M059J (cell line): ENCODE measurements around the gene ARHGAP25. TPM values are rescaled to one million over a fixed set of nuclear protein-coding genes. Genes with fewer than 3 reads are reported as not detected.

Experiments
- DNase-seq: peaks from one replicate; pipeline ENCODE4 v3.0.0-alpha.2; 2012; ENCODE audit warnings: low read depth
- total RNA-seq: library from RNA; depleted of rRNA; stranded (reverse); fragments of >200 nt; shearing (Covaris generic); gene quantifications from 2 replicates; pipeline ENCODE4 v1.2.3, GENCODE V29; 2014; rRNA removed

The ARHGAP25 gene
- 0.27 and 0.52 TPM in 2 replicates for total RNA-seq

DNA sequence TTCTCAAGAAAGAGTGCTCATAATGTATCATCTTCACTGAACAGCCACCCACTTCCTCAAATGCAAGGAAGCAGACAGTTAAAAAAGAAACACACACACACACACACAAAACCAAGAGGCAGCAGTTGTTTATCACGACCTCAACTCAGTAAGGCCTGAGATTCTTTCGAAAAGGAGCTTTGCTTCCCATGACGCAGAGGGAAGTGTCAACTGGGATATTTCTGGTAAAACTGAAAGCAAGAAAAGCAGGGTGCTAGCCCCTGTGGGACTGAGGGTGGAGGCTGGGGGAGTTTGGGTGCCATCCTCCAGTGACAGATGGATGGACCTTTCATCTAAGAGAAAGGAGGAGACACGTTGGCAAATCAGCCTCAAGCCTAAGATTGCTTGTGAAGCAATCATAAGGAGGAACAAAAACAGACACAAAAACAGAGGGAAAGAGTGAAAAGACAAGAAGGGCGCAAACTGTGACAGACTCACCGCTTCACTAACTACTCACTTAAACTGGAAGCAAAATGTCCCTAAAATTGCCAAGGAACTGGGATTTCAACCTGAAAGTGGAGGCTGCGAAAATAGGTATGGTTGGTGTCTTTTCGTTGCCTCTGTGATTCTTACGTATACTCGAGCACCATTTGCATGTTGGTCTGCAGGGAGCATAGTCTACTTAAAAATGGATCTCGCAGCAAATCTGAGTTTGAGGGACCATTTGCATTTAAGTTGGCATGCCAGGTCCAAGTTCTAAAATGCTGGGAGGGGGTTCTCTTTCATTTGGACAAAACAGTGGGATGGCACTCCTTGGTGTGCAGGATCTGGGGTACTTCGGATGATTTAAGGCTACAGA, at the start of gene ARHGAP25:
ARHGAP25 (plus strand) TSS at position 124 of the 838 bp plus-strand sequence; CDS start at position 513, 389 bp downstream.
- no peak for DNase-seq

DNA sequence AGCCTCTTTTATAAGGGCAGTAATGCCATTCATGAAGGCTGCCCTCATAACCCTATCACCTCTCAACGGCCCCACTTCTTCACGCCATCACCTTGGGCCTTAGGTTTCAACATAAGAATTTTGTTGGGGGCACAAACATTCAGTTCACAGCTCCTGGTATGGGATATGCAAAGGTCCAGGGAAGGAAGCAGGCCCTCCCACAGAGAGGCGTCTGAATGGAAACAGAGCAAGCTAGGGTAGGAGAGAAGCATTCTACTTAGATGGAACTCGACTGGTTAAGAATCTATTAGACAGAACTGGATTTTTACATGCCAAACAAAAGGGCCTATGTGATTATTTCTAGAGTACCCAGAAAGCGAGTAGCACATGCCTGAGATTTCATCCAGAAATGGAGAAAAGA, 48.4 kb upstream of the ARHGAP25 start:
- DNase-seq: no peak

GRCh38 chr2:68687018-68687417, 47.6 kb upstream of the ARHGAP25 start:
- no peak for DNase-seq

- DNase-seq: no peak
These were observed 44.8 kb upstream of the ARHGAP25 start for GRCh38 chr2:68689553-68690537.

DNA sequence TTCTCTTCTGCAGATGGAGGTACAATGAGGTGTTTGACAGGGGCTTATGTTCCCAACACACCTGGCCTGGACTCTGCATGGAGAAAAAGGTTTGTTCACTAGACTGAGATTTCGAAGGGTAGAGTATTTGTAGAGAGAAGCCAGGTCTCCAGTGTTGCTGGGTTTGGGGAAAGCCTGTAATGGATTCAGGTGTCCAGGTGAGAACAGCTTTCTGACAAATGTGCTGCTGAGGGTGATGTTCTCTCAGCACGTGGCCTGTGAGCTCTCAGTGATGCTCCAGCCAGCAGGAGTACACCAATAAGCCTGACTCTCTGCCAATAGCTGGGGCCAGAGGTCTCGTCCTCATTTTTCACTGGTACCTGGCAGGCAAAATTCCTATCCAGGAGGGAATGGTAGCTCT, 43.8 kb upstream of the ARHGAP25 start:
- DNase-seq: no peak

- DNase-seq: no peak
These were observed 42.1 kb upstream of the ARHGAP25 start for GRCh38 chr2:68692511-68692910.

GRCh38 chr2:68693951-68694350, 40.7 kb upstream of the ARHGAP25 start:
- DNase-seq: no peak

GRCh38 chr2:68695971-68696370, 38.6 kb upstream of the ARHGAP25 start:
- DNase-seq: no peak

DNA sequence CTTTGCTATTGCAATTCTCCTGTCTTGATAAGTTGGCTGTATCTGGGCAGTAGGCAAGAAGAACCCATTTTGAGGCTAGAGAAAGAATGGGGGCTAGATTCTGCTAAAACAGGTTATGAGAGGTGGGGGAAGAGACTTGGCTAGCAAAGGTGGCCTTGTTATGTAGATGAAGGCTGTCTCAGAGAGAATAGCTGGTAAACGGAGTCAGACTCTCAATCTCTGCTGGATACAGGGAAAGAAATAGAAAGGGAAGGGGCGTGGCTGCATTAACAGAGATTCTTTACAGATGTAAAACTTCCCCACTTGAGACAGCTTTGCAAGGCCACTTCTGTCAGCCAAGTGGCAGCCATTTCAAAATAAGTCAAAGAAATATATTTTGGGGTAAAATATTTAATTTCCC, 38.1 kb upstream of the ARHGAP25 start:
- no peak for DNase-seq

GRCh38 chr2:68698567-68699377, 35.8 kb upstream of the ARHGAP25 start:
- DNase-seq: no peak

DNA sequence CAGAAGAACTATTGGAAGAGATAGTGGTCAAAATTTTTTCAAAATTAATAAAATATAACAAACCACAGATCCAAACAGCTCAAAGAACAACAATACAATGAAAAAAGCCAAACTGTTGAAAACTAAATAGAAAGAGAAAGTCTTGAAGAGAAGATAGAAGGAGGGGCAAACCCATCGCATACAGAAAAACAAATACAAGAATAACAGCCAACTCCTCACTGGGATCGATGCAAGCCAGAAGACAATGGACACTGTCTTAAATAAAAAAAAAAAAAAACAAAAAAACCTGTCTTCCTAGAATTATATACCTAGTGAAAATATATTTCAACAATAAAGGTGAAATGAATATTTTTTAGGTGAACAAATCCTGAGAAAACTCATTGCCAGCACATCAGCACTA, 34.1 kb upstream of the ARHGAP25 start:
- DNase-seq: no peak

DNA sequence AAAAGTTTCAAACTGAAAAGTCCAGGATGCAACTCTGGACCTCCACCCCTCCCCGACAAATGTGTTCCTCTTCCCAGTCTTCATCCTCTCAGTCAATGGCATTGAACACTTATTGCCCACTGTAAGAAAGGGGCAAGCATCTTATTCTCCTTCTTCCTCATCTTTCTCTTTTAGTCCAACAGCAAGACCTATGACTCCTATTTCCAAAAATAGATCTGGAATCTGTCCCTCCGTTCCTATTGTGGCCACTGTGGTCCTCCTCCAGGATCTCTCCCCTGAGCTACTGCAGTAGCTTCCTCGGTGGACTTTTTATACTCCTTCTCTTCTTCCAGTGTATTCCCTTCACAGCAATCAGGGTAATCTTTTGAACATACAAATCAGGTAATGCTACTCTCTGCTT, 28.0 kb upstream of the ARHGAP25 start:
- DNase-seq: no peak

DNA sequence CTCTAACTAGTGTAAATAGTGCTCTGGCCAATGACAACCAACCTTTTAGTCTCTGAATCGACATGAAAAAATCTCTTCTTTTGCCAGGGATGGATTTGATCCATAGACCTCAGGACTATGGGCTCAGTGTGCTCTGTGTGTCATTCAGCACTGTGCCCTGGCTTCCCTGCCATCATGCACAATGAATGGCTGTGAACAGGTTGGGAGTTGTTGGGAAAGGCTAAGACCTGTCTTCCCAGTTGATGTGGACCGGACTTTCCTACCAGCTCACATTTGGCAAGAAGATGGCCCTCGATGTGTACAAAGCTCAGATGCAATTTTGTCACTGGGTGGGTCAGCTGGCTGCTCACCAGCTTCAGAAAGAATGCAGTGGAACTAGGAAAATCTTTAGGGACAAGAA, 26.0 kb upstream of the ARHGAP25 start:
- no peak for DNase-seq

- peak; percentile 63 for DNase-seq
These were observed 25.1 kb upstream of the ARHGAP25 start for GRCh38 chr2:68709421-68709911.

GRCh38 chr2:68710336-68710735, 24.3 kb upstream of the ARHGAP25 start:
- DNase-seq: peak; percentile 12

DNA sequence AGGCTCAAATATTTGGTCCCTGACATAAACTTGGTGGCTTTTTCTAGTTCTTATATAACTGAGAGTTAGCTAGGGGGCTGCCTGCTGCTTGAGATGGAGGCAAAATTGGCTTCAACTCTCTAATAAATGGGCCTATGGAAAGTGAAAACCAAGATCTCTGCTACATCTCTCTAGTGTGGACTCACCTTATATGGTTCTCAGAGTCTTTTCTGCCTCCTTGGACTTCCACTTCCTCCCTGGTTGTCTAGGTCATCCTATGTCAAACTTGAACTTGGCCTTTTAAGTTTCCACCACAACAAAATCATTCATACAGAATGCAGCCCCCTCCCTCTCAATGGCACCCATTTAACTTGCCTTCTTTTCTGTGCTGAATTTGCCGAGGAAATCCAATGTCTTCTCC, 23.9 kb upstream of the ARHGAP25 start:
- DNase-seq: no peak

DNA sequence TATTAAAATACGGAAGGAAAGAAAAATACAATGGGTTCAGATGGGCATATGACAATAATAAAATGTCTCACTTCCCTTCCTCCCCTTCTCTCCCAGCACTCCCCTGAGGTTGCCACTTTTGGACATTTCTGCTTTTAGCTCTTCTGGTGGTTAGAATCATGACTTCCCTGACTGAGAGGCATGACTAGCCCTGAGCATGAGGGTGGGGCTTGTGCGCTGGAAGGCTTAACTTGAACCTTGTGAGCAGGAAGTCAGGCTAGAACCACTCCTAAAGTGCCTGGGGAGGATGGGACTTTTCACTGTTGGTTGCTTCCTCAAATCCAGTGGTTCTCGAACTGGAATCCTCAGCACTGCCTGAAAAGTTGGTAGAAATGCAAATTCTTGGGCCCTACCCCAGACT, 19.7 kb upstream of the ARHGAP25 start:
- DNase-seq: no peak

DNA sequence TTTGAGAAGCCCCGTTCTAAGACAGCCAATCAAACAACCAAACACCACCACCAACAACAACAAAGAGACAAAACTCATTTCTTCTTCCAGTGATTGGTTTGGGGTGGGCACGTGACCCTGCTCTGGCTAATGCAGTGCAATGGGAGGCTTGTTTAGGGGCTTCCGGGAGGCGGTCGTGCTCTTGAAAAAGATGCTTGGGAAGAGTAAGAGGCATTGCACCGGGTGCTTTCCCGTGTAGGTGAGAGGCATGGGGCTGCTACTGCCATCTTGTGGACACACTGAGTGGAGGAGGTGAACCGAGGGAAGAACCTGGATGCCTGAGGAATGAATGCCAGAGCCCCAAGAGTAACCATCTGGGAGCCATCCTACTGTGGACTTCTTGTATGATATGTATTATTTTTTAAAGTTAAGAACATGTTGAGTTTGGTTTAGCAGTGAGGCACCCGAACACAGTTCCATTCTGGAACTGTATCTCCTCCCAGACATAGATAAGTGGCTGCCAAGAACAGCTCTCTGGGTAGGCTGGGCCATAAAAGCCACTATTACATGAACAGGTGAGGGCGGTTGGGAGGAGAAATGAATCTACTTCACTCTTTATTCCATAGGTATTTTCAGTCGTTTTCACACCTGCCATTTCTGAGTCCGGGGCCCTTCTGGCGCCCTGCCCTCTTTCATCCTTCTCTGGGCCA, 19.1 kb upstream of the ARHGAP25 start:
- peak; percentile 61 for DNase-seq

GRCh38 chr2:68716604-68717304, 17.9 kb upstream of the ARHGAP25 start:
- DNase-seq: no peak

GRCh38 chr2:68717305-68717661, 17.3 kb upstream of the ARHGAP25 start:
- DNase-seq: no peak
